Measurements from ENCODE around the gene INTS2. TPM values are rescaled to one million over a fixed set of nuclear protein-coding genes. Genes with fewer than 3 reads are reported as not detected.

The INTS2 gene
- total RNA-seq, 1 donor = 9.8 TPM

GRCh38 chr17:61880589-61881102 is 47.1 kb downstream of the INTS2 start:
- Histone ChIP-seq H3K4me1 (ENCODE audit: insufficient read depth, low read length) (no peaks in the 10 kb centered on the region), H3K4me2 (ENCODE audit: insufficient read depth, low read length) (no peak overlapping the region), H3K9me3 (ENCODE audit: low read depth, low read length) (no peaks in the 10 kb centered on the region), H3K4me3 (ENCODE audit: insufficient read depth, low read length) (no peak overlapping the region), H3K27me3 (ENCODE audit: insufficient read depth, low read length) (no peaks in the 10 kb centered on the region), H3K79me2 (ENCODE audit: insufficient read depth, low read length) (no peaks in the 10 kb centered on the region), H3K27ac (ENCODE audit: low read depth, low read length) (no peak overlapping the region), H3K36me3 (ENCODE audit: insufficient read depth, low read length) (peaks cover 24% of the 10 kb centered on the region), H2AFZ (ENCODE audit: low read length) (no peak overlapping the region), H4K20me1 (ENCODE audit: insufficient read depth, low read length) (no peaks in the 10 kb centered on the region)
- no peak for DNase-seq (ENCODE audit: insufficient read length, low spot score, missing footprints)
- no peak for TF ChIP-seq CTCF (IDR thresholded peaks at IDR 0.05; ENCODE audit: extremely low read depth, low read depth, low read length)

- Histone ChIP-seq H2AFZ (ENCODE audit: low read length) (no peak overlapping the region), H3K27me3 (ENCODE audit: insufficient read depth, low read length) (no peaks in the 10 kb centered on the region), H3K79me2 (ENCODE audit: insufficient read depth, low read length) (no peaks in the 10 kb centered on the region), H3K36me3 (ENCODE audit: insufficient read depth, low read length) (peaks cover 28% of the 10 kb centered on the region), H3K4me1 (ENCODE audit: insufficient read depth, low read length) (no peaks in the 10 kb centered on the region), H3K27ac (ENCODE audit: low read depth, low read length) (no peak overlapping the region), H3K4me2 (ENCODE audit: insufficient read depth, low read length) (no peak overlapping the region), H4K20me1 (ENCODE audit: insufficient read depth, low read length) (no peaks in the 10 kb centered on the region), H3K9me3 (ENCODE audit: low read depth, low read length) (no peaks in the 10 kb centered on the region), H3K4me3 (ENCODE audit: insufficient read depth, low read length) (no peak overlapping the region)
- no peak for TF ChIP-seq CTCF (IDR thresholded peaks at IDR 0.05; ENCODE audit: extremely low read depth, low read depth, low read length)
- DNase-seq (ENCODE audit: insufficient read length, low spot score, missing footprints) = no peak
Measured at GRCh38 chr17:61878984-61879612, 48.7 kb downstream of the INTS2 start.

- no peak for DNase-seq (ENCODE audit: insufficient read length, low spot score, missing footprints)
- H4K20me1 ChIP-seq (ENCODE audit: insufficient read depth, low read length) = no peaks in the 10 kb centered on the region
- no peak overlapping the region for H3K4me2 ChIP-seq (ENCODE audit: insufficient read depth, low read length)
- no peak for TF ChIP-seq CTCF (IDR thresholded peaks at IDR 0.05; ENCODE audit: extremely low read depth, low read depth, low read length)
- no peaks in the 10 kb centered on the region for H3K4me1 ChIP-seq (ENCODE audit: insufficient read depth, low read length)
- H3K4me3 ChIP-seq (ENCODE audit: insufficient read depth, low read length) = no peak overlapping the region
- H2AFZ ChIP-seq (ENCODE audit: low read length) = no peak overlapping the region
- peaks cover 25% of the 10 kb centered on the region for H3K36me3 ChIP-seq (ENCODE audit: insufficient read depth, low read length)
- H3K27ac ChIP-seq (ENCODE audit: low read depth, low read length) = no peak overlapping the region
- H3K79me2 ChIP-seq (ENCODE audit: insufficient read depth, low read length) = no peaks in the 10 kb centered on the region
- H3K9me3 ChIP-seq (ENCODE audit: low read depth, low read length) = no peaks in the 10 kb centered on the region
- H3K27me3 ChIP-seq (ENCODE audit: insufficient read depth, low read length) = no peaks in the 10 kb centered on the region
Measured at GRCh38 chr17:61878520-61878919, 49.3 kb downstream of the INTS2 start.

- Histone ChIP-seq H3K79me2 (ENCODE audit: insufficient read depth, low read length) (no peaks in the 10 kb centered on the region), H3K4me1 (ENCODE audit: insufficient read depth, low read length) (no peaks in the 10 kb centered on the region), H3K4me2 (ENCODE audit: insufficient read depth, low read length) (no peak overlapping the region), H3K36me3 (ENCODE audit: insufficient read depth, low read length) (peaks cover 18% of the 10 kb centered on the region), H3K9me3 (ENCODE audit: low read depth, low read length) (no peaks in the 10 kb centered on the region), H3K4me3 (ENCODE audit: insufficient read depth, low read length) (no peak overlapping the region), H3K27ac (ENCODE audit: low read depth, low read length) (no peak overlapping the region), H3K27me3 (ENCODE audit: insufficient read depth, low read length) (no peaks in the 10 kb centered on the region), H2AFZ (ENCODE audit: low read length) (no peak overlapping the region), H4K20me1 (ENCODE audit: insufficient read depth, low read length) (no peaks in the 10 kb centered on the region)
- DNase-seq (ENCODE audit: insufficient read length, low spot score, missing footprints) = no peak
- TF ChIP-seq CTCF (IDR thresholded peaks at IDR 0.05; ENCODE audit: extremely low read depth, low read depth, low read length) = no peak
Measured at GRCh38 chr17:61877837-61878236, 49.9 kb downstream of the INTS2 start.
